Brain pericyte (primary cell): ENCODE data around the gene EPHA4.

ENCODE experiments used
- DNase-seq: peaks from one replicate; pipeline ENCODE4 v3.0.0-alpha.2; 2012; ENCODE audit warnings: low read depth, low spot score

Gene EPHA4

GRCh38 chr2:221476195-221476594 lies 95.9 kb downstream of the EPHA4 start:
- no peak for DNase-seq

- no peak for DNase-seq
Measured at GRCh38 chr2:221473451-221473850, 98.7 kb downstream of the EPHA4 start.

- no peak for DNase-seq
Measured at GRCh38 chr2:221468317-221468716, 103.8 kb downstream of the EPHA4 start.

GRCh38 chr2:221467610-221468009 lies 104.5 kb downstream of the EPHA4 start:
- DNase-seq, result no peak

- no peak for DNase-seq
Measured at GRCh38 chr2:221466744-221467143, 105.4 kb downstream of the EPHA4 start.

- no peak for DNase-seq
Measured at GRCh38 chr2:221465776-221466175, 106.3 kb downstream of the EPHA4 start.

GRCh38 chr2:221464971-221465370 lies 107.1 kb downstream of the EPHA4 start:
- DNase-seq, result no peak

GRCh38 chr2:221463241-221463896 lies 108.7 kb downstream of the EPHA4 start:
- no peak for DNase-seq

- no peak for DNase-seq
Measured at GRCh38 chr2:221461901-221462300, 110.2 kb downstream of the EPHA4 start.

GRCh38 chr2:221460136-221460535 lies 112.0 kb downstream of the EPHA4 start:
- no peak for DNase-seq

GRCh38 chr2:221458578-221458977 lies 113.5 kb downstream of the EPHA4 start:
- DNase-seq, result no peak

GRCh38 chr2:221455214-221455613 lies 116.9 kb downstream of the EPHA4 start:
- no peak for DNase-seq

GRCh38 chr2:221454459-221455105 lies 117.5 kb downstream of the EPHA4 start:
- no peak for DNase-seq

GRCh38 chr2:221451862-221452788 lies 120.0 kb downstream of the EPHA4 start:
- no peak for DNase-seq

GRCh38 chr2:221450280-221450679 lies 121.8 kb downstream of the EPHA4 start:
- DNase-seq, result no peak

GRCh38 chr2:221449406-221449805 lies 122.7 kb downstream of the EPHA4 start:
- no peak for DNase-seq

GRCh38 chr2:221448844-221449390 lies 123.2 kb downstream of the EPHA4 start:
- no peak for DNase-seq

GRCh38 chr2:221448057-221448843 lies 123.9 kb downstream of the EPHA4 start:
- no peak for DNase-seq

GRCh38 chr2:221447310-221447709 lies 124.8 kb downstream of the EPHA4 start:
- DNase-seq, result no peak

- DNase-seq, result no peak
Measured at GRCh38 chr2:221446140-221446539, 126.0 kb downstream of the EPHA4 start.

GRCh38 chr2:221444106-221444505 lies 128.0 kb downstream of the EPHA4 start:
- DNase-seq, result no peak
